BE2C (cell line): Measurements from ENCODE around the gene SNX30.

ENCODE experiments used
- DNase-seq: peaks from one replicate; pipeline ENCODE4 v3.0.0-alpha.2; 2020
- H3K27me3 ChIP-seq: fragments of 250-450 bp; sonication (Bioruptor Pico); 2 replicates; pipeline ENCODE4 v1.5.1; 2020; ENCODE audit warnings: mild to moderate bottlenecking
- H3K36me3 ChIP-seq: fragments of 250-450 bp; sonication (Bioruptor Pico); 2 replicates; pipeline ENCODE4 v1.5.1; 2020; ENCODE audit warnings: mild to moderate bottlenecking
- H3K4me1 ChIP-seq: fragments of 250-450 bp; sonication (Bioruptor Pico); 2 replicates; pipeline ENCODE4 v1.5.1; 2020
- H3K4me3 ChIP-seq: 2 replicates; pipeline ENCODE4 v1.5.1; 2011; ENCODE audit warnings: low read depth, low read length
- H3K9me3 ChIP-seq: fragments of 250-450 bp; sonication (Bioruptor Pico); 2 replicates; pipeline ENCODE4 v1.5.1; 2020
- TF ChIP-seq, protein P1 (sequence below): IDR thresholded peaks from 2 replicates; pipeline ENCODE4 v1.5.1; 2012; ENCODE audit warnings: mild to moderate bottlenecking, low read depth, low read length

SNX30 gene

DNA sequence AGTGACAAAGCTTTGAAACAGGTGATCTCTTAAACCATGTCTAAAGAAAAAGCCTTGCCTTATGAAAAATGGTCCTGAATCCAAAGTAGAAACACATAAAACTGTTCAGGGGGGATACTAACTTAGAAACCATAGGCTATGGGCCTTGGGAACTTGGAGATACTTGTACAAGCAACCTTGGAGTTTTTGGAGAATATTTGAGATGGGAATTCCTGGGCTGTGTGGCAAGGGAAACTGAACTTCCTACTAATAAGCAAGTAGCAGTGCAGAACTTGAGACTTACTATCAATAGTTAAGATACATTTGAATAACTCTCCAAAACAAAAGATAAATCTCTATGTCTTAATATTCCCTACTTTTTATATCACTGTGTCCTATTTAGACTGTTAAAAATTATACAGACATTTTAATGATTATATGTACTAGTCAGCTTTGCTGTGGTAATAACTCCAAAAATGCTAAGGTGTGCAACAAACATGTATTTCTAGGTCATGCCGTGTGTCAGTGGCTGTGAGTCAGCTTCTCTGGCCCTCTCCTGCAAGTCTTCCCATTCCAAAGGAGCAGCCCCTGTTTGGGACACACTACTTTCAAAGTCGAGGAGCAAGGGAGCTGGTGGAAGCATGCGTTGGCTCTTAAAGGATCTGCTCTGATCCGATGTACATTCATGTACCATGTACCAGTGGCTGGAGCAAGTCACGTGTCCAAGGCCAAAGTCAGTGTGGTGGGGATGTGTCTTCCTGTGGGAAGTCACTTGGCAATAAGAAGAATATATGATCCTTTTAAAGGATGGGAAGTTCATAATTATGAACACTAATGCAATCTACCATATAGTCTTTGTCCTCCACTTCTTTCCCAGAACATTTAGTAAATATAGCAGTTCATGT lies 39.6 kb downstream of the SNX30 start:
- Histone ChIP-seq H3K9me3 (no peaks in the 10 kb centered on the region), H3K36me3 (no peaks in the 10 kb centered on the region), H3K27me3 (no peaks in the 10 kb centered on the region), H3K4me3 (no peak overlapping the region), H3K4me1 (no peaks in the 10 kb centered on the region)
- no peak for DNase-seq
- TF ChIP-seq, protein P1, sequence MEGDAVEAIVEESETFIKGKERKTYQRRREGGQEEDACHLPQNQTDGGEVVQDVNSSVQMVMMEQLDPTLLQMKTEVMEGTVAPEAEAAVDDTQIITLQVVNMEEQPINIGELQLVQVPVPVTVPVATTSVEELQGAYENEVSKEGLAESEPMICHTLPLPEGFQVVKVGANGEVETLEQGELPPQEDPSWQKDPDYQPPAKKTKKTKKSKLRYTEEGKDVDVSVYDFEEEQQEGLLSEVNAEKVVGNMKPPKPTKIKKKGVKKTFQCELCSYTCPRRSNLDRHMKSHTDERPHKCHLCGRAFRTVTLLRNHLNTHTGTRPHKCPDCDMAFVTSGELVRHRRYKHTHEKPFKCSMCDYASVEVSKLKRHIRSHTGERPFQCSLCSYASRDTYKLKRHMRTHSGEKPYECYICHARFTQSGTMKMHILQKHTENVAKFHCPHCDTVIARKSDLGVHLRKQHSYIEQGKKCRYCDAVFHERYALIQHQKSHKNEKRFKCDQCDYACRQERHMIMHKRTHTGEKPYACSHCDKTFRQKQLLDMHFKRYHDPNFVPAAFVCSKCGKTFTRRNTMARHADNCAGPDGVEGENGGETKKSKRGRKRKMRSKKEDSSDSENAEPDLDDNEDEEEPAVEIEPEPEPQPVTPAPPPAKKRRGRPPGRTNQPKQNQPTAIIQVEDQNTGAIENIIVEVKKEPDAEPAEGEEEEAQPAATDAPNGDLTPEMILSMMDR = no peak

DNA sequence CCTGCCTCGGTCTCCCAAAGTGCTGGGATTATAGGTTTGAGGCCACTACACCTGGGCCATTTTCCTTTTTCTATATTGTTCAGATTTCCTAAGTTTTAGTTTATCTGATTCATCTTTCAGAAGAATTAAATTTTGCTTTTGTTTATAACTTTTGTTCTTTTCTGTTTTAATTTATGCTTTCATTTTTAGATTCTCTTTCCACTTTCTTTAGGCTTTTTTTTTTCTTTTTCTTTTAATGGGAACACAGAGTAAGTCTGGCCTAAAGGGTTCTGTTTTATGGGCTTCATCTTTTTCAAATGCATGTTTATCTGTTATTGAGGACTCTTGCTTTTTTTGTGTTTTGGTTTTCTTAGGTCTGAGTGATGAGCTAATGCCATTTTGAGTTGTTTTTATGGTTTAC lies 42.1 kb downstream of the SNX30 start:
- no peaks in the 10 kb centered on the region for H3K36me3 ChIP-seq
- H3K4me3 ChIP-seq = no peak overlapping the region
- H3K4me1 ChIP-seq = no peaks in the 10 kb centered on the region
- H3K9me3 ChIP-seq = no peaks in the 10 kb centered on the region
- TF ChIP-seq, protein P1 = no peak
- H3K27me3 ChIP-seq = no peaks in the 10 kb centered on the region
- DNase-seq = no peak

DNA sequence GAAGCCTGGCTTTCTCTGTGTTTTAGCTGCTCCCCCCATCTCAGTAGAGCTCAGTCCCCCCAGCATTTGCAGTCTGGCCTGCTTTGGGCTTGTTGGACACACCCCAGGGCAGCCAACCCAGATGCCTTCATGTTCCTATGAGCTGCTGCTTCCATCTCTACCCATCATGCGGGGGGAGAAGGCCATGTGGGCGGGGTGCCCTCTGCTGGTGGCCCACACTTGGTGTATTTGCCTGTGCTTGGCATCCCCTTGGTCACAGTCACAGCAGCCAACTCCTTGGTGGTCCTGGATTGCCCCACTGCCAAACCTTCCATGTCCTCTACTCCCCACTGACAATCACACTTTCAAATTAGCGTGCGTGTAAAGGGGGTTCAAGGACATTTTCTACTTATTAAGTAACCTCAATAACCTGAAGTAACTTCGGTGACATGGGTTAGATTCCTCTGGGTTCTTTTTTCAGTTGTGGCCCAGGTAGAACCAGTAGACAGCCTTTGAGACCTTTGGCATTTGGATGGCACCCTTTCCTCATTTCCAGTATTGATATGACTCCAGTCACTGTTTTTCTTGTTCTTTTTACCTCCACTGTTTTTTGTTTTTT lies 42.8 kb downstream of the SNX30 start:
- peak; percentile 75 for DNase-seq

DNA sequence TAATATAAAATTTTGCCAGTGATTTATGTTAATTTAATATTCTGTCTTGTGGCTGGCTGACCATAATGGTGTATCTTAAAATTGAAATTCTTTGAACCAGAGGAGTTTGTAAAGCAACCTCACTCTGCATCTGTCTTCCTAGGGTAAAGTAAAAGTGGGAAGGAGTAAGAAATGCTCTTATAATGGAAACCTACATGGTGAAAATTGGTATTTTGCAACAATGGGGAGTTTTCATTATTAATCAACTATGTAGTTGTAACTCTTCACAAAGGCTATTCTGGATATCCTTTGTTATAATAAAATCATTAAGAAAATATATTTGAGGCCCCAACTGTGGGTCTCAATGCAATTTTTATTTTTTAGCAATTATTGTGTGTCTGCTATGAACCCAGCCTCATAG lies 44.2 kb downstream of the SNX30 start:
- Histone ChIP-seq H3K36me3 (no peaks in the 10 kb centered on the region), H3K9me3 (no peaks in the 10 kb centered on the region), H3K4me3 (no peak overlapping the region), H3K4me1 (no peaks in the 10 kb centered on the region), H3K27me3 (no peaks in the 10 kb centered on the region)
- no peak for DNase-seq
- TF ChIP-seq, protein P1 = no peak

More for the DNA sequence above, 42.8 kb downstream of the SNX30 start:
- TF ChIP-seq, protein P1 = peak; percentile 83
- H3K36me3 ChIP-seq = no peaks in the 10 kb centered on the region
- H3K27me3 ChIP-seq = no peaks in the 10 kb centered on the region
- H3K4me1 ChIP-seq = no peaks in the 10 kb centered on the region
- no peak overlapping the region for H3K4me3 ChIP-seq
- no peaks in the 10 kb centered on the region for H3K9me3 ChIP-seq

DNA sequence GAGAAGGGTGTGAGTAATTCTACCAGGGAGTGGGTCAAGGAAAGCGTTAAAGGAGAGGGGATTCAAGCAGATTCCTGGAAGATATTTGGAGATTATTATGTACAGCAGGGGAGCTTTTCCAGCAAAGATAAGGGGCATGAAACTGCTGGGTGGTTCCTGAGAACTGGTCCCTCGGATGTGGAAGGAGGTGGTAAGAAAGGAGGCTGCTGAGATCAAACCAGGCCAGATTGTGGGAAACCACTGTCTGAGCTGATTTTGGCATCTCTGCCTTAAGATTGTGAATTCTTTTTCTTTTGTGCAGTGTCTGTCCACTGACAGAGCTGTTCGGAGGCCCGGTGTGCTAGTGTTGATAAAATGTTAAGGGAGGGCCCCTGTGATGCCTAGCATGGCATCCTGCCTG lies 45.4 kb downstream of the SNX30 start:
- no peaks in the 10 kb centered on the region for H3K36me3 ChIP-seq

More for the DNA sequence above, 45.4 kb downstream of the SNX30 start:
- Histone ChIP-seq H3K27me3 (no peaks in the 10 kb centered on the region), H3K4me3 (no peak overlapping the region), H3K9me3 (no peaks in the 10 kb centered on the region), H3K4me1 (no peaks in the 10 kb centered on the region)
- TF ChIP-seq, protein P1 = no peak
- DNase-seq = no peak
